DMS 273 (cell line): Measurements from ENCODE around the gene NANP.
A peak's percentile ranks its signal among the peaks of the same experiment; 100 is the strongest.
"Not testable (repeated sequence)": the region's sequence is repeated elsewhere in the genome, so short reads cannot be mapped to it uniquely, and the experiment has no call there.

Experiments
- DNase-seq: peaks from one replicate; lab custom pipeline; 2025; ENCODE audit not compliant: unreplicated experiment; lab: John Stamatoyannopoulos, UW

Gene NANP

DNA sequence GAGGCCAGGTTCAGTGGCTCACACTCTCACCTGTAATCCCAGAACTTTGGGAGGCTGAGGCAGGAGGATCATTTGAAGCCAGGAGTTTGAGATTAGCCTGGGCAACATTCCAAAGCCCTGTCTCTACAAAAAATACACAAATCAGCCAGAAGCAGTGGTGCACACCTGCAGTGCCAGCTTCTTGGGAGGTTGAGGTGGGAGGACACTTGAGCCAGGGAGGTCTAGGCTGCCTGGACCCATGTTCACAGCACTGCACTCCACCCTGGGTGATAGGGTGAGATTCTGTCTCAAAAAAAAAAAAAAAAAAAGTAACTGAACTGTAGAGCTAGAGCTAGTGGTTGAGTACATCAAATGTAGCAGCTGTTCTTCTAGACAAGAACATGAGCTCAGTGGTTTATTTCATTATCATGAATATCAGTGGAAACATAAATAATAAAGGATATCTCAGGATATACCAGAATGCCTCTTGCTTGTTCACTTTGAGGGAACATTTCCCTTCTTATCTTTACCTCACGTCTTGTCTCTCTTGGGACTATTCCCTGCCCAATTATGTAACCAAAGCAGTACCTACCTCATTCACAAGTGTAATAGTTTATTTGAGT, 17.6 kb downstream of the NANP start:
- no peak for DNase-seq

DNA sequence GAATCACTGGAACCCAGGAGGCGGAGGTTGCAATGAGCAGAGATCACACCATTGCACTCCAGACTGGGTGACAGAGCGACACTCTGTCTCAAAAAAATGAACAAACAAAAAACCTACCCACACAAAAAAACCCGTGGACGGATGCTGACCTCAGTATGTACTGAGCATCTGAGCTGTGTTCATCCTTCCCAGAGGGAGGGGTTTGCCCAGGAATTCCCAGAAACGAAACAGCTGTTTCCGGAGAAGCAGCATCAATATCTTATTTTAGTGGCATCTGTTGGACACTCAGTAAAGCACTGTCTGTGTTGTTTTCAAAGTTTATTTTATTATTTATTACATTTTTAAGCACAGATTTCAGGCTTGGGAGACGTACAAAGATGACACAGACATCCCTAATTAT, 18.7 kb downstream of the NANP start:
- DNase-seq, result no peak

DNA sequence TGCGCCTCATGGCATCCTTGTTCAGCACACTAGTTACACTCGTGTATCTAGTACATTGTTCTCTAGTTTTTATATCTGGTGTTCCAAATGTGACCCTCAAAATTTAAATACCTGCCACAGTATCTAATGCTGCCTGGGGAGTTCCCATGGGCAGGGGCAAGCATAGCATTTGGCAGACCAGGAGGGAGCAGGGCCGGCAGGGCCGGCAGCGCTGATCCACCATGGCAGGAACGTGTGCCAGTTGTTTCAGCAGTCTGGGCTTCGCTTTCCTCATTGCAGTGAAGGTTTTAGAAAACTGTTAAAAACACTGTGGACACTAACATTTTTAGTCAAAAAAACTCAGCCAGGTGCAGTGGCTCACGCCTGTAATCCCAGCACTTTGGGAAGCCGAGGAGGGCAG, 19.2 kb downstream of the NANP start:
- no peak for DNase-seq

DNA sequence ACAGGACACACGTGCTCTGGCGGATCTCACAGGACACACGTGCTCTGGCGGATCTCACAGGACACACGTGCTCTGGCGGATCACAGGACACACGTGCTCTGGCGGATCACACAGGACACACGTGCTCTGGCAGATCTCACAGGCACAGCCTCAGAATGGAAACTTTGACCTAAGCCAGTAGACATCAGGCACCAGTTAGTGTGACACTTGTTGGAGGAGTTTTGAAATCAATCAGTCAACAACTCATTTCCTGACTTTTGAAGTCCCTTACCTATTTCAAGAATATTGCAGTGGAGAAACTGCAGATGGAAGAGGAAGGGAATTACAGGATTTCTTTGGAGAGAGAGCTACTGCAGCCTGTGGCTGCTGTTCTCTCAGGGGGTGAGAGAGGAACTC, 20.9 kb downstream of the NANP start:
- DNase-seq, result not testable (repeated sequence)

DNA sequence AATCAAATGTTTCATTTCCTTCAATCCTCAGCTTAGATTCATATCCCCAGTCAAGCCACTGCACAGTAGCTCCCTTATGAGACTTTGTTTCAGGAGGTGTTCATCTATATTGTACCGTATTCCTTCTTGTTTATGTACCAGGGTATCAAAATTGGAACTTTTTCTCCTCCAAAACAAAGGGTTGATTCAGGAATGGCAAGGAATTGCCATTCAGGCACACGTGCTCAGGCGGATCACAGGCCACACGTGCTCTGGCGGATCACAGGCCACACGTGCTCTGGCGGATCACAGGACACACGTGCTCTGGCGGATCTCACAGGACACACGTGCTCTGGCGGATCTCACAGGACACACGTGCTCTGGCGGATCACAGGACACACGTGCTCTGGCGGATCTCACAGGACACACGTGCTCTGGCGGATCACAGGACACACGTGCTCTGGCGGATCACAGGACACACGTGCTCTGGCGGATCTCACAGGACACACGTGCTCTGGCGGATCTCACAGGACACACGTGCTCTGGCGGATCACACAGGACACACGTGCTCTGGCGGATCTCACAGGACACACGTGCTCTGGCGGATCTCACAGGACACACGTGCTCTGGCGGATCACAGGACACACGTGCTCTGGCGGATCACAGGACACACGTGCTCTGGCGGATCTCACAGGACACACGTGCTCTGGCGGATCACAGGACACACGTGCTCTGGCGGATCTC, 21.5 kb downstream of the NANP start:
- not testable (repeated sequence) for DNase-seq

DNA sequence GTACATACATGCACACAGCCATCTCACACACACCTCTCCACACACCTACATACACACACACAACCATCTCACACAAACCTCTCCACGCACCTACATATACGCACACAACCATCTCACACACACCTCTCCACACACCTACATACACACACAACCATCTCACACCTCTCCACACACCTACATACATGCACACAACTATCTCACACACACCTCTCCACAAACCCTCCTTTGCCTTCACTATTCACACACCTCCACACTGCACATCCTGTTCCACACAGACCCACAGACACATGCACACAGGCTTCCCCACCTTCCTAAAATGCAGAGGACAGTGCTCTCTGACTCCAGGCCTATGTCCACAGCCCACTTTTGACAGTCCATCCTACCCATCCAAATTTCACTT, 22.2 kb downstream of the NANP start:
- no peak for DNase-seq

DNA sequence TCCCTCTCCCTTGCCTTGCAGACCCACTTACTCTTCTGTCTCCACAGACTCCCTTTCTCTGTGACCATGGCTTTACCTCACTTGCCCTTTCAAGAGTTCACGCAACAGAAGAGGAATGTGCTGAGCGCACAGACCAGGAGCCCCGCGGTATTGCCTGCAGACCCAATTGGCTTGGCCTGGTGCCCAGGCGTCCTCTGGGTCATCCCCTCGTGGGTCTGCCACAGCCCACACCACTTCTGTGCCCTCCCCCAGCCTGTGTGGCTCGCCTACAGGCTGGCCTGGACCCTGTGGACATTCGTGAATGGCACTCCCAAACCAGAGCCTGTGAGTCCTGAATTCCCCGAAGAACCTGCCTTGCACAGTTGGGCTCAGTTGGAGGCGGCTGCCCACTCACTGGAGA, 23.2 kb downstream of the NANP start:
- no peak for DNase-seq

DNA sequence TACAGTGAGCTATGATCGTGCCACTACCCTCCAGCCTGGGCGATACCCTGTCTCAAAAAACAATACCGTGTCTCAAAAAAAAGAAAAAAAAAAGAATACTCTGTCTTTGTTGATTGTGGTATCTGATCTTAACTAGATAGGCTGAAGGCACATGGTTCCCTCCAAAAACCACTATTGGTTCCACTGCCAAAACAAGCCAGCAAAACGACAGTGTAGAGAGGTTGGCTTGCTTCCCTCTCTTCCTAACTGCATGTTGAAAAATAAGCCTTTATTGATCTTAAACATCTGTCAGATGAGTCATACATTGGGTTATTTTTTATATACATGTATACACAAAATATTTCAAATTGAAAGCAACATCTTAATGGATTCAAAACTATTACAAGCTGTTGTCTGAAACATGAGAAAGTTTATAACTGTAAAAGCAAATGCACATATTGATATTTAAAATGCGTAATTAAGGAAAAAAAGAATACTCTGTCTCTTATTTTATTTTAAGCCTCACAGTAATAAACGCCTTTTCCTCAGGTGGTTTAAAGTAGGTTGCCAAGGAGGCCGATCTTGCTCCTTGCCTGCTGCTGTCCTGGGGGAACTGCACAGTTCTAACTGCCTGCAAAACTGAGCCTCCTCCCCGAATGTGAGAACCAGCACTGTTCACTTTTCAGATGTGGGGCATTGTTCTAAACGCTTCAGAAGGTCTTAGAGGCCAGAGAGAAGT, 31.5 kb downstream of the NANP start:
- peak; percentile 48 for DNase-seq

DNA sequence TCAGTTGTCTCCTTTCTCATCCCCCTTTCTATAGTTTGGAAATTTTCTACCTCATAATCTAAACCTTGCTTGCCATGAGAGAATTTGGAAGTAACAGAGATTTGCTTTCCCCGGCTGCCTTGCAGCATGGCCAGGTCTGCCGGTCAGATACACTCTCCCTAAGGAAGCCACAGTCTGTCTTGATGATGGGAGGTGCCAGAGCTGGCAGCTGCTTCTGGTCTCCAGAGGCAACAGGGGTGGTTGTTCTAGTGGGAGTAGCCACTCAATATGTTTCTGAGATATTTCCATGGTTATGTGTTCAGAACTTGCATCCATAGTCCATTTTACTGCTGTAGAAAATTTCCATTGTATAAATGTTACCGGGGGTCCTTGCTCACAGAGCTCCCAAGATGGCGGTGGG, 33.0 kb downstream of the NANP start:
- DNase-seq, result peak; percentile 46

DNA sequence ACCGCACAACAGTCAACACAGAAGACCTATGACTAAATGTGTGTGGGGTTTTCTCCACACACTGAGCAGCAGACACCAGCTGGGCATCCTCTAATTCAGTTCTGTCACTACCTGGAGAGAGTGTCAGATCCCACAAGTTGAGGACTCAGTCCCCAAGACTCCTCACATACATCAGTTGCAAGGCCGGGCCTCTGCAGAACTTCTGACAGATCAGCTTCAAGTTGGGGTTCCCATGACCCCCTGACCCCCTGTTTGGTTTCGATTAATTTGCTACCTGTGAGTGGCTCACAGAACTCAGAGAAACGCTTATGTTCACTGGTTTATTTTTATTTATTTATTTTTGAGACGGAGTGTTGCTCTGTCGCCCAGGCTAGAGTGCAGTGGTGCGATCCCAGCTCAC, 35.3 kb downstream of the NANP start:
- DNase-seq, result no peak

DNA sequence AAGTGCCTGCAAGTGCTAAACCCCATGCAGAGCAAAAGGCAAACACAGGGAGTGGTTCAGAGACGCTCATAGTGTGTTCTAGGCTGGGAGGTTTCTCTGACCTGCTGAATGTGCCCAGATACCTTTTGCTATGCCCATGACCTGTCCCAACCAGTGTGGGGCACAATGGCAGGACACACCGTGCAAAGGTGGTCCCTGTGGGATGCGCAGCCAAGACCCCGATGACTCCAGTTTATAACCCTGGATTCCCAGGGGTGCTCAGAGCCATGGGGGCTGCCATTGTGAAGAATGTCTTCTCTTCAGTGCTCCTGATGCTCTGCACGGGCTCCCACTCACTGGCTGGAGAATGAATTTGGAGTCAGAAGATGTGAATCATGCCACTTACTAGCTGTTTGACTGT, 36.3 kb downstream of the NANP start:
- no peak for DNase-seq

DNA sequence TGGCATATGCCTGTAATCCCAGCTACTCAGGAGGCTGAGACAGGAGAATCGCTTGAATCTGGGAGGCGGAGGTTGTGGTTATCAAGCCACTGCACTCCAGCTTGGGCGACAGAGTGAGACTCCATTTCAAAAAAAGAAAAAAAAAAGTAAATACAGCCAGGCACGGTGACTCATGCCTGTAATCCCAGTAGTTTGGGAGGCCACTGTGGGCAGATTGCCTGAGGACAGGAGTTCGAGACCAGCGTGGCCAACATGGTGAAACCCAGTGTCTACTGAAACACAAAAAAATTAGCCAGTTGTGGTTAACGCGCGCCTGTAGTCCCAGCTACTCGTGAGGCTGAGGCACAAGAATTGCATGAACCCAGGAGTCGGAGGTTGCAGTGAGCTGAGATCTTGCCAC, 36.9 kb downstream of the NANP start:
- DNase-seq, result no peak

DNA sequence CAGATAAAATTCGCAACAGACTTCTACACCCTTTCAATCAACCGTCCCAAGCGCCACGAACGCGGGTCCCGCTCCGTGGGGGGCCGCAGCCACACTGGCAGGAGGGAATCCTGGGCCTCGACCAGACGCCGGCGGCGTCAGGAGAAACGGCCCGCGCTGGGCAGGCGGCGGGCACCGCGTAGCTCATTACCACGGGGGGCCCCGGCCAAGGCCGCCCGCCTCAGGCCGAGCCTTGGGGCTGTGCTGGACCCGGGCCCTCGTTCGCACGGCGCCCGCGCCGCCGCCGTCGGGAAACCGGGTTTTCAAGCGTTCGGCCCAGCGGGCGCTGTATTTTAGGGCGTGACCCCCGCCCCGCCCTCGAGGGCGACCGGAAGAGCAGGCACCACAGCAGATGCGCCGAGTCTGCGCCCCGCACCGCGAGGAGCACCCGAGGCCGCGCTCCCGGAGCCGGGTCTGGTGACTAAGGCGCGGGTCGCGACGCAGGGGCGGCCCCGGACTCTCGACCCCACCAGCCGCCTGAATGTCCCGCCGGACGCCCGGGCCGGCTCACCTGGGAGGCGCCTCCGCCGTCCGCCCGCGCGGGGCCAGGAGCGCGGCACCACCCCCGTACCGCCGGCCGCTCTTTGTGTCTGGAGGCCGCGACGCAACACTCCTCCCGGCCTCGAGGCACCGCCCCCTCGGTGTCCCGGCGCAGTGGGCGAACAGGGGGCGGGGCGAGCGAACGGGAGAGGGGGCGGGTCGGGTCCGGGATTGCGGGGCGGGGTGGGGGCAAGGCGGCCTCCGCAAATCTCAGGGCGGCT, 38.7 kb downstream of the NANP start, which contains the start of gene NINL:
TSS of gene NINL (minus strand) at position 627 of the 800 bp plus-strand sequence. CDS start 58,944 bp downstream, outside the sequence.
- DNase-seq, result peak; percentile 90

DNA sequence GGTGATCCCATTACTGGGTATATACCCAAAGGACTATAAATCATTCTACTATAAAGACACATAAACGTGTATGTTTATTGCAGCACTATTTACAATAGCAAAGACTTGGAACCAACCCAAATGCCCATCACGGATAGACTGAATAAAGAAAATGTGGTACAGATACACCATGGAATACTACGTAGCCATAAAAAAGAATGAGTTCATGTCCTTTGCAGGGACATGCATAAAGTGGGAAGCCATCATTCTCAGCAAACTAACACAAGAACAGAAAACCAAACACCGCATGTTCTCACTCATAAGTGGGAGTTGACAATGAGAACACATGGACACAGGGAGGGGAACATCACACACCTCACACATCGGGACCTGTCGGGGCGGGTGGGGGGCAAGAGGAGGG, 40.2 kb downstream of the NANP start:
- DNase-seq, result not testable (repeated sequence)

DNA sequence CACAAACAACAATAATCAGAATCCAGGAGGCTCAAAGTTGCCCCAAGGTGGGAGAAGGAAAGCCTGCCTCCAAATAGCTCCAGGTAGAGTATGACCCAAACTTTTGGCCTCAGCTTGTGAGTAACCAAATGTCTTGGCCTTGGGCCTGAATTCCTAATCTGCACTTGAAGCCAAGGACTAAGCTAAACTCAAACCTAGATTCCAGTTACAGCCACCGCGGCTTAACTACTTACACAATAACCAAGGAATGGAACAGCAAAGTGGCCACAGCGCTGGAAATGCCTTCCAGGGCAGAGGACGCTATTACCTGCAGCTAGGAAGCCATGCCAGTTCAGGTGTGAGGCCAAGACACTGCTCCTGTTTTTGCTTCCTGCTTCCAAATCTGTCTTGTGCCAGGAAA, 43.1 kb downstream of the NANP start:
- DNase-seq, result no peak

DNA sequence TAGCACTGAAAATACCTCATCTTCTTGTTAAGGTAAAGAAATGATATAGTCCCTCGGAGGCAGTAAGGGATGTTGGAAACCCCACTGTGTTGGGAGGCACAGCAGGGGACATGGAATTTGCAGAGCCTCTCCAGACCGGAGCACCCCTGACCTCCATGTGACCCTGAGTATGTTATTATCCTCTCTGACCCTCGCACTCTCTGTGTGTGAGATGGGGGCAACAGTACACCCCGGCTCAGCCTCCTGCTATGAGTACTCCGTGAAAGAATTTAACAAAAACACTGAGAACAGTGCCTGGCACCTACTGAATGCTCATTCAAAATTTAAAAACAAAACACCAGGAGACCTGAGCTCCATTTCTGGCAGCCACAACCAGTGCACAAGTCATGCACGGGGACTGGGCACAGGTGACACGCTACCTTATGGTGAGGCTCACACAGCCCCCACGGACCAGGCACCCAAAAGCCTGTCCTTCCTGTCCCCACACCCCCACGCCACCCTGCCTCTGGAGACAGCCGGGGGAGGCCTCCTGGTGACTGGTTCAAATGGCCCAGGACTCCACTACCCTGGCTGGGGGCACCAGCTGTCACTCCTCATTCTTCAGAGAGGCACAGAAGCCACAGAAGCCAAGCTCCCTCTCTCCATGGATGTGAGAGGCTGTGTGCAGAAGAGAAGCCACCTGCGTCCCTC, 44.6 kb downstream of the NANP start:
- DNase-seq, result peak; percentile 51

DNA sequence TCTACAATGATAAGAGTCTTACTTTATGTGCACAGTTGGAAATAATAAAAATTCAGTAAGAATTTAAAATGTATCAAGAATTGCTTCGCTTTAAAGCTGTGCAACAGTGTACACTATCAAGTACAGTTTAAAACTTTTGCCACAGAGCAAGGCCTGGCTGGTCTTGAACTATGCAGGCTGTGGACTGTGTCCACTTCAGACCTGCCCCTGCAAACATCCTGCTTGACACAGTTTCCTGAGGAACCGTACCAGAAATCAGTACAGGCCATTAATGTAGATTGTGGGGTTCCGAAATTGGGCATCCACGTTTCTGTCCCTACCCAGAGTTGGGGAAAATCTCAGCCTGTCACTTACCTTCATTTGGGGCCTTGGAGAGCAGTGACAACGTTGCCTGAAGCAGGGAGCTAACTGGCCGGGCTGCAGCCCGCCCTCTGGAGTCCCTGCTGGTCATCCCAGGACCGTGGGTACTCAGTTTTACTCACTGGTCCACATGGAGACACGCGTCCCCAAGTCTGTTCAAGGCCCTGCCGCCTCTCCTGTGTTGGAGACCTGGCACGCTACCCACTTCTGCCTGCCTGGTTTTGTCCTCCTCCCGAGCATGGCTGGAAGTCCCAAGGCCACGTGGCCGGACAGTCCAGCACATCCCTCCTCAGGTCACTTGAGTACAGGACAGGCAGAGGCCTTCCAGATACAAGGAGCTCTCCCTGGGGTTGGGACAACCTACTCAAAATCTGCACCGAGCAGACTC, 46.9 kb downstream of the NANP start:
- DNase-seq, result no peak

DNA sequence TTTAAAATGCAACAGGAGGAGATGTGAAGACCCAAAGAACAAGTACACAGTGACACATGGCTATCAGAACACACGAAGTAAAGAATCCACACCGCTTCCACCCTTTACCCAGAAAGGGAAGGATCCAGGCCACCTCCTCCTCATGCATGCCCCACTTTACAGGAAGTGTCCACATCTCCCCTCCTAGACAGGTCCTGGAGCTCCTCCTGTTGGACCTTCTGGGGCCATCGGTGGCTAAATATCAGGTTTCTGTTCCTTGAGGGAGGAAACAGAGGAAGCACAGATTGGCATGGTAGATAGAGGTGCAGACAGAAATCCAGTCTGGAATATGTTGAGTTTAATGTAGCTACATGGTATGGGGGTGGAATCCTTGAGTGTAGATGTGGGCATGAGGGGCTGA, 49.4 kb downstream of the NANP start:
- peak; percentile 50 for DNase-seq

DNA sequence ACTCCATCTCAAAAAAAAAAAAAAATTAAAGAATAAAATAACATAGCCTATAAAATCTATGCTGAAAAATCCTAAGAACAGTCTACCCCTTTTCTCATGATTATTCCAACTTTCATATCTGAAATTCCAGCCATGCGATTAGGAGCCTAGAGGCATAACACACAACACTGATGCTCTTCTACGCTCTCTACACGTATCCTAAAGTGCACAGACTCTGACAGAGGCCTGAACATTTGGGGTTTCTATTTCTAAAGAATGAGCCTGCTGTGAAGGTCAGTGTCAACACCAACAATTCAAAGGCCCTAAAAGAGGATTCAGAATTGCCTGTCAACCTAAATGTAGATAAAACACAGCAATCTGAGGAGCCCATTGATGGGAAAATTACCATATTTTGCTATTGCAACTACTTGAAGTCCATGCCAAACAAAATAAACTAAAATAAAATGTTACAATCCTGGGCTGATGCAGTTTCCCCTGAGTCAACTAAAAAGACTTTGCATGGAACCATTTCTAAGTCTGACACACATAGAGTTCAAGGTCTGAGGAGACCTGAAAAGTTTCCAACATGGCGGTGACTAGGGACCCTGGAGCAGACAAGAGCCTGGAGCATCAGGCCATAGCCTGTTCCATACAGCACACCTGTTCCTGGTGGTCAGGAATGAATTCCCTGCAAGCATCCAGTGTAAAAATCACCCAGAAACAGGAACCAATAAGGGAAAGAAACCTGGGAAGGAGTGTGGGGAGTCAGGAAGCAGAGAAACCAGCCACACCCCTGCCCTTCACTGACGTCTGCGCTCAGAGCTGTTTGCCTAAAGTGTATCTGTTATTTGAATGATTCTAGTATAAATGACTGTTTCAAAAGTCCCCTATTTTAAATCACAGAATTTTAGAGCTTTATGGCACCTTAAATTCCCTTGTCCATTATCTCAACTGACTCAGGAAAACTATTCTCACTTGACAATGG, 50.2 kb downstream of the NANP start:
- no peak for DNase-seq
